ENCODE data around the gene RGS3. TPM values are rescaled to one million over a fixed set of nuclear protein-coding genes. Genes with fewer than 3 reads are reported as not detected.

The RGS3 gene
- total RNA-seq, 1 experiment from 2014 or later = 16.6 TPM

DNA sequence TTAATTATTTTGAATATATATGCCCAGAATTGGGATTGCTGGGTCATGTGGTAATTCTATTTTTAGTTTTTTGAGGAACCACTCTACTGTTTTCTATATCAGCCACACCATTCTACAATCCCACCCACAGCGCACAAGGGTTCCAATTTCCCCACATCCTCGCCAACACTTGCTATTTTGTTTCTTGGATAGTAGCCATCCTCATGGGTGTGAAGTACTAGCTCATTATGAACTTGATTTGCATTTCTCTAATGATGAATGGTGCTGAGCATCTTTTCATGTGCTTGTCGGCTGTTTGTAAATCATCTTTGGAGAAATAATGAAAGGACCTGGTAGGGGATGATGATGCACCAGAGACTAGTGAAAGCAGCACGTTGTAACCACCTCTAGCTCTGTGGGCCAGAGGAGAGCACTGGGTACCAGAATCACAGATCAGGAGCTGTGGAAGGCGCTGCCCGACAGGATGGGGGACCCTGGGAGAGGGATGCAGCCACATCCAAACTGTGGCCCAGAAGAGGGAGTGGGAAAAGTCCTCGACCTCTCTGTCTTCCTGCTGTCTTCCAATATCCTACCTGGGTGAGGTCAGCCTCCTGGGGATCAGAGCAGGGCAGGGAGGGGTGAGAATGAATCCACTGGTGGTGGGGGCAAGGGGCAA, 155.4 kb downstream of the RGS3 start (continued):
- TF ChIP-seq KAT7 (CRISPR knock-in tag; IDR thresholded peaks at IDR 0.05; ENCODE audit: borderline replicate concordance) (no peak), ZNF423 (CRISPR knock-in tag; IDR thresholded peaks at IDR 0.05) (no peak), FOXJ3 (CRISPR knock-in tag; IDR thresholded peaks at IDR 0.05; ENCODE audit: borderline replicate concordance) (no peak), CBFB (CRISPR knock-in tag; IDR thresholded peaks at IDR 0.05; ENCODE audit: low read depth) (no peak), JUN (CRISPR knock-in tag; IDR thresholded peaks at IDR 0.05) (no peak)
- TF ChIP-seq, protein P1, sequence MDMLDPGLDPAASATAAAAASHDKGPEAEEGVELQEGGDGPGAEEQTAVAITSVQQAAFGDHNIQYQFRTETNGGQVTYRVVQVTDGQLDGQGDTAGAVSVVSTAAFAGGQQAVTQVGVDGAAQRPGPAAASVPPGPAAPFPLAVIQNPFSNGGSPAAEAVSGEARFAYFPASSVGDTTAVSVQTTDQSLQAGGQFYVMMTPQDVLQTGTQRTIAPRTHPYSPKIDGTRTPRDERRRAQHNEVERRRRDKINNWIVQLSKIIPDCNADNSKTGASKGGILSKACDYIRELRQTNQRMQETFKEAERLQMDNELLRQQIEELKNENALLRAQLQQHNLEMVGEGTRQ (CRISPR knock-in tag; IDR thresholded peaks at IDR 0.05) = no peak
- TF ChIP-seq, protein P2, sequence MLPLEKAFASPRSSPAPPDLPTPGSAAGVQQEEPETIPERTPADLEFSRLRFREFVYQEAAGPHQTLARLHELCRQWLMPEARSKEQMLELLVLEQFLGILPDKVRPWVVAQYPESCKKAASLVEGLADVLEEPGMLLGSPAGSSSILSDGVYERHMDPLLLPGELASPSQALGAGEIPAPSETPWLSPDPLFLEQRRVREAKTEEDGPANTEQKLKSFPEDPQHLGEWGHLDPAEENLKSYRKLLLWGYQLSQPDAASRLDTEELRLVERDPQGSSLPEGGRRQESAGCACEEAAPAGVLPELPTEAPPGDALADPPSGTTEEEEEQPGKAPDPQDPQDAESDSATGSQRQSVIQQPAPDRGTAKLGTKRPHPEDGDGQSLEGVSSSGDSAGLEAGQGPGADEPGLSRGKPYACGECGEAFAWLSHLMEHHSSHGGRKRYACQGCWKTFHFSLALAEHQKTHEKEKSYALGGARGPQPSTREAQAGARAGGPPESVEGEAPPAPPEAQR (CRISPR knock-in tag; IDR thresholded peaks at IDR 0.05) = no peak
- TF ChIP-seq, protein P3, sequence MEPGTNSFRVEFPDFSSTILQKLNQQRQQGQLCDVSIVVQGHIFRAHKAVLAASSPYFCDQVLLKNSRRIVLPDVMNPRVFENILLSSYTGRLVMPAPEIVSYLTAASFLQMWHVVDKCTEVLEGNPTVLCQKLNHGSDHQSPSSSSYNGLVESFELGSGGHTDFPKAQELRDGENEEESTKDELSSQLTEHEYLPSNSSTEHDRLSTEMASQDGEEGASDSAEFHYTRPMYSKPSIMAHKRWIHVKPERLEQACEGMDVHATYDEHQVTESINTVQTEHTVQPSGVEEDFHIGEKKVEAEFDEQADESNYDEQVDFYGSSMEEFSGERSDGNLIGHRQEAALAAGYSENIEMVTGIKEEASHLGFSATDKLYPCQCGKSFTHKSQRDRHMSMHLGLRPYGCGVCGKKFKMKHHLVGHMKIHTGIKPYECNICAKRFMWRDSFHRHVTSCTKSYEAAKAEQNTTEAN (CRISPR knock-in tag; IDR thresholded peaks at IDR 0.05) = no peak

DNA sequence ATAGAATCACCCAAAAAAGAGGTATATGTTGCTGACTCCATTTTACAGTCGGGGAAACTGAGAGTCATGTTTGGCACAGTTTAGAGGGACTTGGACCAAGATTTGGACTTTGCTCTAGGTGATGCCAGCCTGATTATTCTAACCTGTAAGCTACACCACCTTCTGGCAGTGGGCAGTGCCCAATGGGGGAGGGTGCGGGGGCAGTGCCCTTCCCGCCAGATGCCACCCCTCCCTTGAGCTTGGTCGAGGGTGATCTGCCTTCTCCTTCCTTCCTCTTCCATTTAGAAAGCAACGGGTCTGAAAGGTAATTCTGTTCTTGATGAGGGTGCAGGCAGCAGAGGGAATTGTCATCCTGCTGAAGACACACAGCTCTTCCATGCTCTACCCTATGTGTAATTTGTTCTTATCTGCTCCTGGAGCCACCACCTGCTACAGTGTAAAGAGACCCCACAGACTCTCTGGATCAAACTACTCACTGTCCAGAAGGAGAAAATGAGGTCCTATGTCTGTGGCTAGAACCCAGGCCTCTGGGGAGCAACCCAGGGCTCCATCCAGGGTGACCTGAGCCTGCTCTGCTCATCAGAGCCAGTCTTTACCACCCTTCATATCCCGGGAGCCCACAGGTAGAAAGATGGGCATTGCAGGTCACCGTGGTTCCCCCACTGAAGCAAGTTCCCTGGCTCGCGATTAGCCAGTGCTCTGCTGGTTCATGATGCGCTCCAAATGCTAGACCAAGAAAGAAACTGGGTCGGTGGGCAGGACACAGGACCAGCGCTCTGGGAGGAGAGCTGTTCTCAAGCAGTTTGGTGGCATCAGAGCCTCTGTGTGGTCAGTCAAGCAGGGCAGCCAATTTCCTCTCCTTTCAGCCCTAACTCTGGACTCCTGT, 156.2 kb downstream of the RGS3 start:
- TF ChIP-seq, protein P4, sequence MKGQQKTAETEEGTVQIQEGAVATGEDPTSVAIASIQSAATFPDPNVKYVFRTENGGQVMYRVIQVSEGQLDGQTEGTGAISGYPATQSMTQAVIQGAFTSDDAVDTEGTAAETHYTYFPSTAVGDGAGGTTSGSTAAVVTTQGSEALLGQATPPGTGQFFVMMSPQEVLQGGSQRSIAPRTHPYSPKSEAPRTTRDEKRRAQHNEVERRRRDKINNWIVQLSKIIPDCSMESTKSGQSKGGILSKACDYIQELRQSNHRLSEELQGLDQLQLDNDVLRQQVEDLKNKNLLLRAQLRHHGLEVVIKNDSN (CRISPR knock-in tag; IDR thresholded peaks at IDR 0.05) = no peak
- no peak for TF ChIP-seq ZNF232 (CRISPR knock-in tag; IDR thresholded peaks at IDR 0.05)
- TF ChIP-seq GTF2I (CRISPR knock-in tag; conservative IDR thresholded peaks at IDR 0.05) = no peak
- TF ChIP-seq FOXK1 (CRISPR knock-in tag; IDR thresholded peaks at IDR 0.05) = no peak
- no peak for TF ChIP-seq ESRRA (CRISPR knock-in tag; IDR thresholded peaks at IDR 0.05; ENCODE audit: borderline replicate concordance)
- TF ChIP-seq ZNF423 (CRISPR knock-in tag; IDR thresholded peaks at IDR 0.05) = no peak
- TF ChIP-seq TEAD4 (CRISPR knock-in tag; IDR thresholded peaks at IDR 0.05) = no peak
- TF ChIP-seq, protein P5, sequence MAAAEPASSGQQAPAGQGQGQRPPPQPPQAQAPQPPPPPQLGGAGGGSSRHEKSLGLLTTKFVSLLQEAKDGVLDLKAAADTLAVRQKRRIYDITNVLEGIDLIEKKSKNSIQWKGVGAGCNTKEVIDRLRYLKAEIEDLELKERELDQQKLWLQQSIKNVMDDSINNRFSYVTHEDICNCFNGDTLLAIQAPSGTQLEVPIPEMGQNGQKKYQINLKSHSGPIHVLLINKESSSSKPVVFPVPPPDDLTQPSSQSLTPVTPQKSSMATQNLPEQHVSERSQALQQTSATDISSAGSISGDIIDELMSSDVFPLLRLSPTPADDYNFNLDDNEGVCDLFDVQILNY (CRISPR knock-in tag; IDR thresholded peaks at IDR 0.05) = no peak
- TF ChIP-seq, protein P6, sequence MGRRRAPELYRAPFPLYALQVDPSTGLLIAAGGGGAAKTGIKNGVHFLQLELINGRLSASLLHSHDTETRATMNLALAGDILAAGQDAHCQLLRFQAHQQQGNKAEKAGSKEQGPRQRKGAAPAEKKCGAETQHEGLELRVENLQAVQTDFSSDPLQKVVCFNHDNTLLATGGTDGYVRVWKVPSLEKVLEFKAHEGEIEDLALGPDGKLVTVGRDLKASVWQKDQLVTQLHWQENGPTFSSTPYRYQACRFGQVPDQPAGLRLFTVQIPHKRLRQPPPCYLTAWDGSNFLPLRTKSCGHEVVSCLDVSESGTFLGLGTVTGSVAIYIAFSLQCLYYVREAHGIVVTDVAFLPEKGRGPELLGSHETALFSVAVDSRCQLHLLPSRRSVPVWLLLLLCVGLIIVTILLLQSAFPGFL (CRISPR knock-in tag; IDR thresholded peaks at IDR 0.05; ENCODE audit: borderline replicate concordance) = no peak
- TF ChIP-seq, protein P7, sequence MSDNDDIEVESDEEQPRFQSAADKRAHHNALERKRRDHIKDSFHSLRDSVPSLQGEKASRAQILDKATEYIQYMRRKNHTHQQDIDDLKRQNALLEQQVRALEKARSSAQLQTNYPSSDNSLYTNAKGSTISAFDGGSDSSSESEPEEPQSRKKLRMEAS (CRISPR knock-in tag; IDR thresholded peaks at IDR 0.05) = no peak
- TF ChIP-seq, protein P8, sequence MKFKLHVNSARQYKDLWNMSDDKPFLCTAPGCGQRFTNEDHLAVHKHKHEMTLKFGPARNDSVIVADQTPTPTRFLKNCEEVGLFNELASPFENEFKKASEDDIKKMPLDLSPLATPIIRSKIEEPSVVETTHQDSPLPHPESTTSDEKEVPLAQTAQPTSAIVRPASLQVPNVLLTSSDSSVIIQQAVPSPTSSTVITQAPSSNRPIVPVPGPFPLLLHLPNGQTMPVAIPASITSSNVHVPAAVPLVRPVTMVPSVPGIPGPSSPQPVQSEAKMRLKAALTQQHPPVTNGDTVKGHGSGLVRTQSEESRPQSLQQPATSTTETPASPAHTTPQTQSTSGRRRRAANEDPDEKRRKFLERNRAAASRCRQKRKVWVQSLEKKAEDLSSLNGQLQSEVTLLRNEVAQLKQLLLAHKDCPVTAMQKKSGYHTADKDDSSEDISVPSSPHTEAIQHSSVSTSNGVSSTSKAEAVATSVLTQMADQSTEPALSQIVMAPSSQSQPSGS (CRISPR knock-in tag; IDR thresholded peaks at IDR 0.05; ENCODE audit: borderline replicate concordance, low read depth) = no peak
- no peak for TF ChIP-seq ZNF263 (CRISPR knock-in tag; IDR thresholded peaks at IDR 0.05; ENCODE audit: low read depth)
- TF ChIP-seq, protein P9, sequence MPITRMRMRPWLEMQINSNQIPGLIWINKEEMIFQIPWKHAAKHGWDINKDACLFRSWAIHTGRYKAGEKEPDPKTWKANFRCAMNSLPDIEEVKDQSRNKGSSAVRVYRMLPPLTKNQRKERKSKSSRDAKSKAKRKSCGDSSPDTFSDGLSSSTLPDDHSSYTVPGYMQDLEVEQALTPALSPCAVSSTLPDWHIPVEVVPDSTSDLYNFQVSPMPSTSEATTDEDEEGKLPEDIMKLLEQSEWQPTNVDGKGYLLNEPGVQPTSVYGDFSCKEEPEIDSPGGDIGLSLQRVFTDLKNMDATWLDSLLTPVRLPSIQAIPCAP (CRISPR knock-in tag; IDR thresholded peaks at IDR 0.05) = no peak
- TF ChIP-seq GRHL2 (CRISPR knock-in tag; IDR thresholded peaks at IDR 0.05; ENCODE audit: insufficient replicate concordance, severe bottlenecking) = no peak
- H3K27ac Mint-ChIP-seq = no peak overlapping the region
- no peak for DNase-seq (ENCODE audit: low spot score)
- H3K27me3 Mint-ChIP-seq (ENCODE audit: low read depth) = 0 out of 2 replicates have a peak, but pooled peaks cover 2% of the 10 kb centered on the region
- no peak for ATAC-seq
- H3K4me3 Mint-ChIP-seq = no peak overlapping the region
- CTCF ChIA-PET = interaction anchor here (3.4 to 3.5 kb wide), 2 partner anchors 28 to 36 kb away, joined by 12 to 24 read pairs; no protein-coding TSS in a partner anchor
- H3K36me3 Mint-ChIP-seq = no peaks in the 10 kb centered on the region
- no peaks in the 10 kb centered on the region for H3K9me3 Mint-ChIP-seq
- H3K4me1 Mint-ChIP-seq = peaks cover 50% of the 10 kb centered on the region
- POLR2A ChIA-PET = interaction anchor here (1.9 kb wide), 1 partner anchor 10 kb away, joined by 8 read pairs; no protein-coding TSS in a partner anchor
